K562 (cell line): ENCODE measurements around the gene DCAF6. TPM values are rescaled to one million over a fixed set of nuclear protein-coding genes. Genes with fewer than 3 reads are reported as not detected.

Source experiments
- CTCF ChIP-seq, 3 experiments: IDR thresholded peaks in 2 of 3; conservative IDR thresholded peaks in 1 of 3; 2 replicates each; pipeline ENCODE4 v1.5.1; 2011 to 2012; ENCODE audit warnings: low read length in 3 of 3, mild to moderate bottlenecking in 3 of 3, control low read depth in 2 of 3, improper control_type of control experiment in 1 of 3, inconsistent platforms in 1 of 3, low read depth in 1 of 3, mixed read lengths in 1 of 3, moderate library complexity in 1 of 3; ENCODE audit not compliant: insufficient read depth in 2 of 3
- CTCFL ChIP-seq: IDR thresholded peaks from 2 replicates; pipeline ENCODE4 v1.6.1; 2011; ENCODE audit warnings: borderline replicate concordance, low read depth, mild to moderate bottlenecking, moderate library complexity, low read length; ENCODE audit not compliant: insufficient read depth, poor library complexity, severe bottlenecking
- HMGN3 ChIP-seq: IDR thresholded peaks from 2 replicates; pipeline ENCODE4 v1.6.1; 2011; ENCODE audit warnings: borderline replicate concordance, low read depth, mild to moderate bottlenecking, mixed read lengths, low read length; ENCODE audit not compliant: insufficient read length; ENCODE audit errors: extremely low read depth
- IFI16 ChIP-seq: fragments of 250-450 bp; sonication (Bioruptor Pico); IDR thresholded peaks from 2 replicates; pipeline ENCODE4 v2.1.2; 2022; ENCODE audit warnings: mild to moderate bottlenecking, inconsistent platforms
- JUNB ChIP-seq: fragments of 450-650 bp; formaldehyde crosslinking; conservative IDR thresholded peaks from 2 replicates; pipeline ENCODE4 v1.4.0; 2020; ENCODE audit warnings: mild to moderate bottlenecking
- KDM1A ChIP-seq, 2 experiments: fragments of 450-650 bp; IDR thresholded peaks; 2 replicates each; pipeline ENCODE4 v1.6.1; 2016; ENCODE audit warnings: mild to moderate bottlenecking in 2 of 2
- KLF10 ChIP-seq: fragments of 250-450 bp; sonication (Bioruptor Pico); IDR thresholded peaks from 2 replicates; pipeline ENCODE4 v1.6.1; 2021; ENCODE audit warnings: matching md5 sums
- MCM5 ChIP-seq: fragments of 450-650 bp; IDR thresholded peaks from 2 replicates; pipeline ENCODE4 v1.6.1; 2016; ENCODE audit warnings: low read depth
- MTA3 ChIP-seq: fragments of 450-650 bp; formaldehyde crosslinking; IDR thresholded peaks from 2 replicates; pipeline ENCODE4 v1.6.1; 2017; ENCODE audit warnings: mild to moderate bottlenecking, borderline replicate concordance
- NELFE ChIP-seq: IDR thresholded peaks from 2 replicates; pipeline ENCODE4 v1.6.1; 2011; ENCODE audit warnings: mild to moderate bottlenecking; ENCODE audit not compliant: insufficient read depth, insufficient read length
- RAD51 ChIP-seq: fragments of 450-650 bp; IDR thresholded peaks from 2 replicates; pipeline ENCODE4 v1.7.1; 2016; ENCODE audit warnings: low read depth, mild to moderate bottlenecking, borderline replicate concordance
- SREBF2 ChIP-seq: sonication (generic); formaldehyde crosslinking; IDR thresholded peaks from 2 replicates; pipeline ENCODE4 v1.4.0; 2020; ENCODE audit warnings: mild to moderate bottlenecking, missing genetic modification reagents
- SRSF7 ChIP-seq: fragments of 200-400 bp; formaldehyde crosslinking; optimal IDR thresholded peaks from 2 replicates; pipeline ENCODE3; 2017; ENCODE audit warnings: mild to moderate bottlenecking, low read depth, low read length
- TCFL5 ChIP-seq: fragments of 250-450 bp; sonication (Bioruptor Pico); conservative IDR thresholded peaks from 2 replicates; pipeline ENCODE4 v1.6.1; 2021; ENCODE audit warnings: mild to moderate bottlenecking, moderate library complexity, matching md5 sums
- ZBTB2 ChIP-seq: fragments of 450-650 bp; IDR thresholded peaks from 2 replicates; pipeline ENCODE4 v1.6.1; 2016; ENCODE audit warnings: antibody characterized with exemption
- ZNF224 ChIP-seq: sonication (generic); formaldehyde crosslinking; IDR thresholded peaks from 2 replicates; pipeline ENCODE4 v1.8.0; 2022; ENCODE audit warnings: mild to moderate bottlenecking, missing genetic modification reagents
- ZNF354B ChIP-seq: fragments of 250-450 bp; sonication (Bioruptor Pico); IDR thresholded peaks from 2 replicates; pipeline ENCODE4 v1.4.0; 2020
- polyA plus RNA-seq, 8 experiments: library from polyadenylated mRNA; depleted of rRNA in 4 of 8; stranded (reverse) in 5 of 8; unstranded in 3 of 8; fragments of >200 nt; fragmentation: Nextera tagmentation in 2 of 8; fragmentation: Illumina TruSeq in 1 of 8; extraction: Ambion mirVana in 2 of 8; extraction: Trizol in 1 of 8; gene quantifications; 2 replicates each; pipeline versions ENCODE4 v1.2.1 to v1.2.3, GENCODE V29; 2011 to 2014; ENCODE audit warnings: inconsistent platforms in 1 of 8, missing spikeins in 1 of 8
- total RNA-seq, 7 experiments: library from RNA; depleted of rRNA in 6 of 7; stranded (reverse); fragments of >200 nt in 6 of 7; fragmentation: Illumina TruSeq in 2 of 7; extraction: Trizol in 2 of 7; gene quantifications; 2 replicates each; pipeline versions ENCODE4 v1.2.1 to v1.2.3, GENCODE V29; 2011 to 2021; ENCODE audit warnings: low replicate concordance in 1 of 7
- TF ChIP-seq, protein P1 (sequence below): fragments of 200-800 bp; sonication (Bioruptor generic); IDR thresholded peaks from 2 replicates; pipeline ENCODE4 v1.6.1; 2017; ENCODE audit warnings: missing genetic modification characterization, missing compliant biosample characterization
- TF ChIP-seq, protein P2 (sequence below): fragments of 450-650 bp; formaldehyde crosslinking; IDR thresholded peaks from 2 replicates; pipeline ENCODE4 v1.4.0; 2020; ENCODE audit warnings: mild to moderate bottlenecking, mixed read lengths

The DCAF6 gene
- total and polyA plus RNA-seq, 9 of the 15 experiments (the other 6 are each of a cell fraction or from before 2014, with no cell fraction given), result 19.1 to 102 (median 46.3) TPM

DNA sequence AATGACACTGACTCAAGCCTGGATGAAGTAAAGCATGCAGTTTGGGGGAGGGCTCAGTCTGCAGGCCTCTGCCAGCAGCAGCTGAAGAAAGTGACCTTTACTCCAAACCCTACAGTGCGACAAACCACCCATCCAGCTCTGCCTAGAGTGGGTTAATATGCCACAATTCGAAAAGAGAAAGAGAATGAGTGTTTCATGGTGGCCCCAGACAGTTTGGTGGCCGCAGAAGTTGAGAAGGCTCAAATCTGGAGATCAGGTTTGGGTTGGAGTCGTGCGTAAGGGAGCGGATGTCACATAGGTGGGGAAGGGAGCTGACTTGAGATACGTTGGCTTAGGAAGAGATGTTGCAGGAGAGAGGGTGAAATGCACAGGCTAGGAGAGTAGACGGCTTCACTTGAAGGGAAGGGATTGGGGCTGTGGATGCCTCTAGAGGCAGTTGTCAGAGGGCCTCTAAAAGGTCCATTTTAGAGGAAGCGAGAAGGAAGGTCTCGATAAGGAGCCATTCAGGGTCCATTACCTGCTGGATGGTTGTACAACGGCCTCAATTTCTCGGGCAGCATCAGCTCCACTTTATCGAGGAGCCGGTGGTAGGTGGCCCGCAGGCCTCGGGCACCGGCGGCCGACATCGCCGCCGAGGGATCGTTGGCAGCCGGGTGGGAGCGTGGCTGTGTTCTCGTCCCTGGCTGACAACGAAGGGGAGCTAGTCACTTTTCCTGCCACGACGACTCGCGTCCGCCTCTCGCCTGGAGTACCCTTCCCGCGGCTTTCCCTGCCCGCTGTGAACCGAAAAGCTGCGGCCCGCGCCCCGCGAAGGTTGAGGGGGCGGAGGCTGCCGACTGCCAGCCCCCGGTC, 1.0 kb upstream of the DCAF6 start (continued):
- no peak for TF ChIP-seq CTCFL
- TF ChIP-seq MTA3, result peak; percentile 89
- TF ChIP-seq CTCF (IDR thresholded peaks at IDR 0.05 in 2 of 3, conservative IDR thresholded peaks at IDR 0.05 in 1 of 3; ENCODE audit: insufficient read depth in 2 of 3, low read depth in 1 of 3, low read length in 3 of 3), result no peak; a peak in 1 of 6 replicates
- TF ChIP-seq, protein P1, sequence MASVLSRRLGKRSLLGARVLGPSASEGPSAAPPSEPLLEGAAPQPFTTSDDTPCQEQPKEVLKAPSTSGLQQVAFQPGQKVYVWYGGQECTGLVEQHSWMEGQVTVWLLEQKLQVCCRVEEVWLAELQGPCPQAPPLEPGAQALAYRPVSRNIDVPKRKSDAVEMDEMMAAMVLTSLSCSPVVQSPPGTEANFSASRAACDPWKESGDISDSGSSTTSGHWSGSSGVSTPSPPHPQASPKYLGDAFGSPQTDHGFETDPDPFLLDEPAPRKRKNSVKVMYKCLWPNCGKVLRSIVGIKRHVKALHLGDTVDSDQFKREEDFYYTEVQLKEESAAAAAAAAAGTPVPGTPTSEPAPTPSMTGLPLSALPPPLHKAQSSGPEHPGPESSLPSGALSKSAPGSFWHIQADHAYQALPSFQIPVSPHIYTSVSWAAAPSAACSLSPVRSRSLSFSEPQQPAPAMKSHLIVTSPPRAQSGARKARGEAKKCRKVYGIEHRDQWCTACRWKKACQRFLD (CRISPR knock-in tag), result no peak
- TF ChIP-seq, protein P2, sequence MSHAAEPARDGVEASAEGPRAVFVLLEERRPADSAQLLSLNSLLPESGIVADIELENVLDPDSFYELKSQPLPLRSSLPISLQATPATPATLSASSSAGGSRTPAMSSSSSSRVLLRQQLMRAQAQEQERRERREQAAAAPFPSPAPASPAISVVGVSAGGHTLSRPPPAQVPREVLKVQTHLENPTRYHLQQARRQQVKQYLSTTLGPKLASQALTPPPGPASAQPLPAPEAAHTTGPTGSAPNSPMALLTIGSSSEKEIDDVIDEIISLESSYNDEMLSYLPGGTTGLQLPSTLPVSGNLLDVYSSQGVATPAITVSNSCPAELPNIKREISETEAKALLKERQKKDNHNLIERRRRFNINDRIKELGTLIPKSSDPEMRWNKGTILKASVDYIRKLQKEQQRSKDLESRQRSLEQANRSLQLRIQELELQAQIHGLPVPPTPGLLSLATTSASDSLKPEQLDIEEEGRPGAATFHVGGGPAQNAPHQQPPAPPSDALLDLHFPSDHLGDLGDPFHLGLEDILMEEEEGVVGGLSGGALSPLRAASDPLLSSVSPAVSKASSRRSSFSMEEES, result no peak
- TF ChIP-seq ZBTB2, result peak; percentile 17; the same call in 1 of the 2 replicates
- TF ChIP-seq TCFL5, result no peak
- TF ChIP-seq RAD51, result no peak
- no peak for TF ChIP-seq HMGN3
- peak; percentile 55; the same call in 1 of the 2 replicates for TF ChIP-seq ZNF224
- 0 out of 2 replicates have a peak, but pooled peaks have one; percentile 8 for TF ChIP-seq ZNF354B (CRISPR knock-in tag)
- TF ChIP-seq SRSF7, result no peak
- TF ChIP-seq NELFE, result no peak
- no peak for TF ChIP-seq KLF10 (CRISPR knock-in tag)
- no peak for TF ChIP-seq IFI16 (CRISPR knock-in tag)
- TF ChIP-seq JUNB, result no peak
- TF ChIP-seq SREBF2, result no peak
- TF ChIP-seq KDM1A (IDR thresholded peaks at IDR 0.05), result no peak
- TF ChIP-seq MCM5, result no peak
